Activated CD4-positive, alpha-beta T cell treated with anti-CD3 and anti-CD28 coated beads, Interleukin-2, amount 50 U/mL, for 48 hours (primary cell): ENCODE data around the gene DLG1.

ENCODE experiments used
- DNase-seq, 2 experiments: peaks; one replicate each; pipeline ENCODE4 v3.0.0-alpha.2; 2020

The DLG1 gene

DNA sequence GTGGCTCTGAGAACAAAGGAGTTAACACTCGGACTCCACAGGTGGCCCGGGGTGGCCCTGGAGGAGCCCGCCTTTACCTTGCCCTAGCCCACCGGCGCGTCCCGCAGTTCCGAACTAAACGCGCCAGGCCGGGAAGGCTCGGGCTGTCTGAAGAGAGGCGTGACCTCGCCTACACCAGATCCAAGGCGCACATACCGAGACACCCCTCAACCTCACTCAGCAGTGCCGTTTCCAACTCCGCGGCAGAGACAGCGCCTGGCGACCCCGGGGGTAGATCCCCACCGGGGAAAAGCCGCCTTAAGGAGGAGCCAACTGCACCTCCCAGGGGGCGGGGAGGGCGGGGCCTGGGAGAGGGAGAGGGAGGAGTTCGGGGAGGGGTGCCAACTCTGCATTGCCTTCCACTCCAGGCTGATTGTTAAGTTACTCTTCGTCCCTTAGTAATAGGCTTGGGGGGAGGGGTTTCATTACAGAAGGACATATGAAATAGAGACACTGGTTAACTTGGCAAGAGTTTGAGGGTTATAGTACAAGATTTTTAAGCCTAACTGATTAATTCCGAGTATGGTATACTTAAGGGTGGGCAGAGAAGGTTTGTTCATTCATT lies at the start of gene DLG1:
DLG1 (minus strand) TSS at position 272 of the 604 bp plus-strand sequence. CDS start 1,408 bp downstream, outside the sequence.
- DNase-seq = peak; percentile 90 to 91

DNA sequence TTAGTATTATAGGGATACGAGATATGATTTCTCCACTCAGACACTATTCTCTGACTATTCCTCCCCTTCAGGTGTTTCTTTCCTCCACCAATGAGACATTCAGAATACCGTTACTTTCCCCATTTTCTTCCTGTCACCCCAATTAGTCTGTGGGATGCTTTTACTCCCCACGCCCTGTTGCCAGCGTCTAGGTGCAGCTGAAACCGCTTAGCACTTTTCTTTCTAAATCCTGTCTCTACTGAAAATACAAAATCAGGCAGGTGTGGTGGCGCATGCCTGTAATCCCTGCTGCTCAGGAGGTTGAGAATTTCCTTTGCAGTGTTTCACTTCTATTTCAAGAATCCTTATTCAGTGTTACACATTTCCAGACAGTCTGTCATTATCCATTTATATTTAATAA lies 49.6 kb upstream of the DLG1 start:
- no peak for DNase-seq

DNA sequence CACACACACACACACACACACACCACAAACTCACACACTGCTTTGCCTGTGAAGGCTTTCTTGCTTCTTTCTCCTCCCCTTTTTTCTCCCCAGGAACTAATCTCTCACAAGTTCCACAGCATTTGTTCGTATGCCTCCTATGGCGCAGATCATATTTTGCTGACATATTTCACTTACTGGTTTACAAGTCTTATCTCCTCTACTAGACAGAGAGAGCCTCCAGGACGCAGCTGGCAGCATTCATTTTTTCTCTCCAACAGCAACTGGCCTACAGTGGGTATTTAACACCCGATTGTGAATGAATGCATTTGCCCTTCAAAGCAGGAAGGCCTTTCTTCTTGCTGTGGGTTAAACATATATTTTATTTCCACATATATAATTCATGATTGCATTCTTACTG lies 47.0 kb upstream of the DLG1 start:
- DNase-seq = no peak

DNA sequence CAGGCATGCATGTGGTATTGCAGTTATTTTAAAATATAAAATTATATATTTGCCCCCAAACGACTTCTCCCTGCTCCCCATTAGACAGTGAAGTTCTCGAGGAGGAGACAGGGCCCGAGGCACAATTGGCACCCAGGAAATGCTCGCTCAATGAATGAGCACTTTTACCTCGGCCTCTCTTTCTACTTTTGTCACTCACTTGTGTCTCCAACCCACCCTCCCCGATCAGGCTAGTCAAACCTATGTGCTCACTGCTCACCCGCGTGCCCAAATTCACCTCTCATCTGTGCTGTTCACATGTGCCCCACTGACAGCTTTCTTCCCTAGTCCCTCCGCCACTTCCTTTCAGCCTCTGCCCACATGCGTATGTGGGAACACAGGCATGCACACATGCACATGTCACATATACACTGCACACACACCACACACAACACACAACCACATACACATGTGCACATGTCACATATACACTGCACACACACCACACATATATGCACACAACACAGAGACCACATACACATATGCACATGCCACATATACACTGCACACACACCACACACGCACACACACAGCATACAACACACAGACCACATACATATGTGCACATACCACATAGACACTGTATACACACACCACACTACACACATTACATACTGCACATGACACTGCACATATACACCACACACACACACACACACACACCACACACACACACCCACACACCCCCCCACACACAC lies 46.3 kb upstream of the DLG1 start:
- no peak for DNase-seq

DNA sequence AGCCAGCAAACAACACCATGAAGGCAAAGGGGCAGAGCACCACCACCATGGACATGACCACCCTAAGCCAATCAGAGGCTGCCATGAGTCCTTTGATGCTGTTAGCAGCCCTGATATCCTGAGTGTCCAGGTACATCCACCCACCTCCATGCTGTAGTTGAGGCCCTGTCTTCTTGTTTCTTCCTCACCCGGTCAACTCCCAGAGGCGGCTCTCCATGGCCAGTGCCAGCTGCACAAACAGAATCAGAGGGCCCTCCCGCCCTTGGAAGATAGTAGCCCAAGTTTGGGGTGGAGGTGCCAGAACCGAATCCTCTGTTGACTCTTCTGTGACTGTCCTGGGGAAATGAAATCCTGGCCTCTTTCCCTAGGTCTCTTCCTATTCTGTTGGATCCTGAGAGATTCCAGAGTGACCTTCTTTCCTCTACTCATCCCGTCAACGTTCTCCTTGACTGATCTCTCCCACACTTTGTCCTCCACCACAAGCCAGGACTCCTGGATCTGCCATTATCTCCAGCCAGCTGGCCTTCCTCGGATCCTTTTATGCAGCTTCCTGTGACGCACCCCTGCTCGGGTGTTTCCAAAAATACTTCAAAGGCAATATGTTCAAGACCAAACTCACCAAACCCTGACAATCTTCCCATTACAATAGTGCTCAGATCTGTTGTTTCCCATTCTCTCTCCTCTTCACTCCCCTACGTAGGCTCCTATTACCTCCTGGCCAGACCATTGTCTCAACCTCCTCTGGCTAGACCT lies 45.4 kb upstream of the DLG1 start:
- DNase-seq = no peak

DNA sequence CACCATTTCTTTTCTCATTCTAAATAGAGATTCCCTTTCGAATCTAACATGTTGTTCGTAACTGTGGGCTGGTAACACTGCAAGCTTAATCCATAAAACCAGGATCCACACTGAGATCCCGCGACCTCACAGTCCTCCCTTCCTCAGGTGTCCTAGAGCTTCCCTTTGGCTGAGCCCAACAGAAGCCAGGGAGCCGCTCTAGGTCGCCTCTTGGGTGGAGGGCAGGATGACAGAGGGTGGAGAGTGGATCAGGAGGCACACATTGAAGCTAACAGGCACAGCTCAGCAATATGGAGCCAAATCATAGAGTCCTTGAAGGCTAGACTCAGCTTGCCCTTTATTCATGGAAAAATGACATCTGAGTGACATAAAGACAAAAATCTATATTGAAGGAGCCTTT lies 44.7 kb upstream of the DLG1 start:
- no peak for DNase-seq

DNA sequence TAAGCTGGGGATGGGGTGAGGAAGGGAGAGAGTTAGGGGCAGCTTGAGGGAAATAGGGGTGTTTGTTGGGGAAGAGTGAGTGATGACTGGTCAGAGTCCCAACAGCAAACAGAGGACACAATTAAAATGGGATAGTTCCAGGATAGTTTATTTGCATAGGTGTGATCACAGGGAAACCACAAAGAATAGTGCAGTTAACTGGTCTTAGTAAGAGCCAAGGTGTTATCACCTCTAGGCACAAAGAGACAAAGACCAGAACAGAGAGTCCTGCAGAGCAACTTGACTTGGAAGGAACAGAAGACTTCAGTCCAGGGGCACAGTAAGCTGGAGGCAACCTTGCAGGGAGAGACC lies 42.1 kb upstream of the DLG1 start:
- no peak for DNase-seq

DNA sequence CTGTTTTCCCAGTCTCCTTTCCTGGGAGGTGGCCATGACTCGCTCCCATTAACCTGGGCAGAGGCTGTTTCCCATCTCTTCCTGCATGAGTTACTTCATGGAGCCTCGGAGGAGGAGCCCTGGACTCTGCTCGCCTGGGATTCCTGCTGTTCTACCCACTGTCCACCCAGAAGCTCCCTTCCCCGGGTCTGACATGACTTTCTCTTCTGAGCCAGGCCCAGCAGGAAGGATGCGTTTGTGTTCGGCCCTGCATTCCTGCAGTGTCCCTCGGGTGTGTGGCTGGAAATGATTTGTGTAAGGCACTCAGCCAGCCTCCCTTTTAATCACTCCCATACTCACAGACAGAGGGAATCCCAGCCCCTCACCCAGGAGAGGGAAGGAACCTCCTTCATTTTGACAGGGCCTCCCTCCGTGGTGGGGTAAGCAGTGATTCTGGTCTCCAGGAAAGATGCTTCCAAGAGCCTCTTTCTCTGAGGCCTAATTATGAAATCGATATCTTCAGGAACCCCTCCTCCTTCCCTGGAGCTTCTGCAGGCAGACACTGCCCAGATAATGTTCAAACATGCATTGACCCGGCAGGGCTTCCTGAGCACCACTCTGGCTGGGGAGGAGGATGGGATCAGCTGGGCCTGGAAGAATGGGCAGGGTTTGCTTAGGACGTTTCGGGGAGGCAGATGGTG lies 41.6 kb upstream of the DLG1 start:
- no peak for DNase-seq

DNA sequence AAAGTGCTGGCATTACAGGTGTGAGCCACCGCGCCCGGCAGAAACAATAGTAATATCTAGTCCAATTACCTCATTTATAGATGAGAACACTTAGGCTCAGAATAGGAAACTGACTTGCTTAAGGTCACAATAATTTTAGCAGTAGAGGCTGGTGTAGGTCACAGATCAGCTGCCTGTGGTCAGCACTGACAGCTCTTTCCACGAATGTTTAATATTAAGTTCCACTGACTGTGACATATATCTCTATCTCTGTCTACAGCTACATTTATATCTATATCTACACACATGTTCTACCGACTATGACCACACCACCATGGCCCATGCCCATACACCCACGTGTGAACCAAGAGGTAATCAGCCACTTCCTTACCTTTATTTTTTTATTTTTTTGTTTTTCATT lies 40.2 kb upstream of the DLG1 start:
- no peak for DNase-seq

DNA sequence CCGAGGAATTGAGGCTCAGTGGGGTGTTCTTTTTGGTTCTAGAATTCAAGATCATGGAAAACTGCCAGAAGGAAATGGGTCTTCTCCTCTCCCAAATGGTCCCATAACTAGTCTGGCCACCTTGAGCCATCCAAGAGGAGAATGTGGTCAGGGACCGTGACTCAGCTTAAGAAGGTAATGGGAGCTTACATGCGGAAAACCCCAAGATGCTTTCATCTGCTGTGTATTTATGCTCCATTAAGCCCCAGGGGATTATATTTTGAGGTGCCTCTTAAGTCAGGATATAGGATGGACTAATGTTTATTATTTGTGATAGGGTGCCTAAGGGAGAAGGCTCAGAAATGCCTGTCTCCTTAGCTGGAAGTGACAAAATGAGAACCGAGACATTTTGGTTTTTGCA lies 39.2 kb upstream of the DLG1 start:
- no peak for DNase-seq

DNA sequence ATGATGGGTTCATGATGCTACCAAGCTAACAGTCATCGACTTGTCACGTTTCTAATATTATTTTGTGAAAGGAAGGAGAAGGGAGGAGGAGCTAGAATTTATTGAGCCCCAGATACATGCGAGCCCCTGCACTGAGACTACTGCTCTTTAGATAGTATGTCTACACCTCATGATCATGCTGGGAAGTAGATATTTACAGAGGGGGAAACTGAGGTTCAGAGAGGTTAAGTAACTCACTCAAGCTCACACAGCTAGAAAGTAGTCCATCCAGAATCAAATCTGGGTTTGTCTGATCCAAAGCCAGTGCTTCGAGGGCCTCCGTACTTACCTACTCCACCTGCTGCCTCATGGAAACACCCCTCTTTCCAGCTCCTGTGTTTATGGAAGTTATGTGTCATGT lies 38.8 kb upstream of the DLG1 start:
- no peak for DNase-seq

DNA sequence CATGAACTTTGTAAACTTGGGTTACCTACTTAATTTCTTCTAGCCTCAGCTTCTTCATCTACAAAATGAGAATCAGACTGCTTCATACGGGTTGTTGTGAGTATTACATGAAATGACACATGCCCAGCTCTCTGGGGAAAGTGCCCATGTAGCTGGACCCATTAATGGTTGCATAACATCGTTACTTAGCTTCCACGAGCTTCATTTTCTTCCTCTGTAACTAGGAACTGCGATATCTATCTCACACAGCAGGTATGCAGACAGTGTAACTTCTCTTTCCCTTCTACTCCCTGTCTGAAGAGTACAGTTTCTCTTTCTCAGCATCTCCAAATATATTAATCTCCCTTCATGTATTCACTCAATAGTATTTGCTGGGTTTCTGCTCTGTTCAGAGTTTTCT lies 37.9 kb upstream of the DLG1 start:
- no peak for DNase-seq

DNA sequence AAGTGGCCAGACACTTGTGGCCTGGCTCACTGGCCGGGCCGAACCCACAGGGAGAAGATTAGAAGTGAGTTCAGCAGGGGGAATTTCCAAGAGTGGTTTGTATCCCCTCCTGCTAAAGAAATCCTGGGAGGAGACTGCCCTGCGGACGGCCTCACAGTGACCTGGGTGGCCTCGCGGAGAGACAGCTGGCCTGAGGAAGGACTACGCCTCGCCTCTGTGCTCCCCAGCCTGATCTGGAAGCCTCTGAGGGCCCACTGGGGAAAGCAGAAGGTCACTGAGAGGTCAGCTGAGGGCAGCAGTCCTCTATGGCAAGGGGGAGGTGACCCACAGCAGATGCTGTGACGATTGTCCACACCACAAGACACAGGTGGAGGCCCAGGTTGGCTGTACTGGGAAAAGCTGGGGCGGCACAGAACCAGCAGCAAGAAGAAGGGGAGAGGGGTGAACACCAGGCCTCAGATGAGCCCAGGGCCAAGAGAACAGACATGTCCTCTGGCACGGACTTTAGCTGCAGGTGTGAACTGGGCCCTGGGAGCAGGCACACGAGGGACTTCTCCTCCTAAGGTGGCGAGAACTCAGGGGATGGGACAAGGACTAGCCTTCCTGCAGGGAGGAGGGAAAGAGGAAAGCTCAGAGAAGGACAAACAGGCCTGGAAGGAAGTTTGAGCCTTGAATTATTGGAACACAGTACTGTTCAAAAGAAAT lies 37.2 kb upstream of the DLG1 start:
- DNase-seq = no peak

DNA sequence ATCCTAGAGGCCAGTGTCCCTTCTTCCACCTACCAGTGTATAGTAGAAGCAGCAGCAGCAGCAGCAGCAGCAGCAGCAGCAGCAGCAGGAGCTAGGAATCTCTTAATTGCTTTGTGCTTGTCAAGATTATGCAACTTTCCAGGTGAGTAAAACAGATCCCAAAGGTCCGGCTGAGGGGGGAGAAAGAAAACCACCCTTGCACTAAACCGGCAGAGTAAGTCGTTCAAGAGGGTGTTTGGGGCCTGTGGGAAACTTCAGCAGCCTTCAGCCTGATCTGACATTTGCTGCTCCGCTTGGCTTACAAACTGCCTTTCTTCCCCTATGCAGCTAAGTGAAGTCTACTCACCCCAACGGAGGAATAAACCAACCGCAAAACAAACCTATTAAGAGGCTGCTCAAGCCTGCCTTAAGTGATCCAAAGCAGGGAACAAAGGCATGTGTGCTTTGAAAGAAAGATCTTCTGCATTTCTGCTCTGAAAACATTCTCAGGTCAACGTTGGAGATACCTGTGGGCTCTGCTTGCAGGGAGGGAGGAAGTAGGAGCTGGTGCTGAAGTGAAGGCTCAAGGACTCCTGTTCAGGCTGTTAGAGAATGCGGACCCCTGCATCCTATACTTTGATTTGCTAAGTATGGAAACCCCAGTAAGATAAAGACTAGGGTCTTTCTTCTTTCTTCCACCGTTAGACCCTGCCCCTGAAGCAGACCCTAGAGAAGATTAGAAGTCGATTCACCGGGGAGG lies 35.7 kb upstream of the DLG1 start:
- DNase-seq = no peak

DNA sequence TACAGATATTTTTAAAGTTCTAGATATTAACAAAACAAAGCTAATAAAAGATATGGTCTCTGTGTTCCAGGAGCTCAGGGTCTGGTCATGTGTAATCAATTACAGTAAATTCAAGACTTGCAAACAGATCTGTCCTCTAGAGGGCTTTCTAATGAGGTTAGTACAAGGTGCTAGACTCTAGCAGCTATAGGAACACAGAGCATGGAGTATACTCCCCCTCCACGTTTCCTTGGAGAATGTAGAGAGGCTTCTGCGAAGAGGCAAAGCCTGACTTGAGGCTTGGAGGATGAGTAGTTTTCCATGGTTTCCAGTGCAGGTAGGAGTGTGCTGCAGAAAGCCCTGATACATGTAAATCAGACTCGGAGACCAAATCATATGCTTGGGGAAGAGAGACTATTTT lies 32.7 kb upstream of the DLG1 start:
- DNase-seq = no peak

DNA sequence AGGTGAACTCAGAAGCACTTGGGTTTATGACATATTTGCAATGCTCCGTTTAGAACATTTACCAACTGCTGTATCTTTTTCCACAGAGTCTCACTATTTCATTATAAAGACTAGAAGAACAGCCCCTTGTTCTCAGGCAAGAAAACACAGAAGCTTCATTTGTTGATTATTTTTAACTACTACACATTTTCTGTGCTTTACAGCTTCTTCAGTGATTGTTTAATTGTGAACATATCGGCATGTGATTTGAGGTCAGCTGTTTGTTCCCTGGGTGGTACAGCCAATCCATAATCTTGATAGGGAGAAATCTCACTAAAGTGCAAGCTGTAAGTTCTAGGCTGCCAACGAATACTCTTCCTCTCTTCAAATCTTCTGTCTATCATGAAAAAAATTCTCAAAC lies 31.0 kb upstream of the DLG1 start:
- no peak for DNase-seq

DNA sequence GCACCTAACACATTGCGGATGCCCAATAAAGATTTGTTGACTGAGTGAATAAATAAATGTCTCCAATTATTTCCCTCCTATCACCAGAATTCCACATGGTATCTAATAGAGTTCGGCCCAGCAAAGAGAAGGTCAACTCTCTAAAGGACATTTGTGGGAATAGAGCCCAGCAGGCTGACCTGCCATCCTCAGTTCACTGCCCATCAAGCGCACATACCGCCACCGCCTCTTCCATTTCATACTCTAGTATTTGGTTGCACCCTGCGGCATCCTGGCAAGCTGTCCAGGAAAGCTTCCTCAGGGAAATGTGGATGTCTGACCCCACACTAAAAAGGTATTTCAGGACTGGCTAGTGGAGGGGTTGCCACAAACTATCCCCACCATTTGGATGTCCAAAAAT lies 29.8 kb upstream of the DLG1 start:
- DNase-seq = no peak

DNA sequence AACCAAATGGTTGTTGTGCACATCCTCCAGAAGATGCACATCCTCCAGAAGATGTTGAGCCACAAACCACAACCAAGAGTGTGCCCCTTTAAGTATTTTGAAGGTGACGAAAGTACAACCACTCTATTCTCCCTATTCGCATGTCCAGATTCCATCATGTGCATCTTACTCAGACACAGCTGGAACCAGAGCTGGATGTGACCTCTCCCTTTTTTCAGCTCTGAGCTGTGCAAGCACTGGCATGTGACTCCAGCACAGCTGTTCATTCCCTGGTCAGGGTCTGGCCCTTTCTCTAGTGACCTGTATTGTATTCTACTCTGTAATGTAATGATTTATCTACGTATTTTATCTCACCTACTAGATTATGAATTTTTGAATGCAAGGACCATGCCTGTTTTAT lies 29.3 kb upstream of the DLG1 start:
- no peak for DNase-seq

DNA sequence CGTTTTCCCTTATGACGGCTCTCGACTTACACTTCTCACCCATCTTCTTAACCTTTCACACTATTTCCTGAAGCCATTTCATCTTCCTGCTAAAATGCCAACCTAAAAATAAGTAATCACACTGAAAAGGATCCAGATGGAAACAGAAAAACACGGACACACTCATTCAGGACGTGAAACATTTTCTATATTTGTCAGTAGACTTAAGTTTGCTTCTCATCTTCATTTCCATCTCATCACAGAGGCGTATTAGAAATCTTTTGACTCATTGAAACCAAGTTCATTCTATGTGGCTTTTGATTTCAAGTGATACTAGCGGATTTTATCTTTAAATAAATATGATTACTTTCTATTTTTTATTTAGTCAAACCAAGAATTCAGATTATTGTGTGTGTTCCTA lies 27.4 kb upstream of the DLG1 start:
- DNase-seq = no peak

DNA sequence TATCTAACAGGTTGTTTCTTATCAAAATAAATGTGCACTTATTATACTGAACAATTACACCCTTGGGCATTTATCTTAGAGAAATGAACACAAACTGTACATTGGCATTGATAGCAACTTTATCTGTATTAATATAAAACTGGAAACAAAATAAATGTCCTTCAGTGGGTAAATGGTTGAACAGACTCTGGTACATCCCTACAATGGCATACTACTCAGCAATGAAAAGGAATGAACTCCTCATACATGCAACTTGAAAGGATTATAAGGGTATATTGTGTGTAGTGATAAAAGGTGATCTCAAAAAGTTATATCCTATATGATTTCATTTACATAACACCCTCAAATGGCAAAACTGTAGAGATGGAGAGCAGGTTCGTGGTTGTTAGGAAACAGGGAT lies 23.7 kb upstream of the DLG1 start:
- no peak for DNase-seq

DNA sequence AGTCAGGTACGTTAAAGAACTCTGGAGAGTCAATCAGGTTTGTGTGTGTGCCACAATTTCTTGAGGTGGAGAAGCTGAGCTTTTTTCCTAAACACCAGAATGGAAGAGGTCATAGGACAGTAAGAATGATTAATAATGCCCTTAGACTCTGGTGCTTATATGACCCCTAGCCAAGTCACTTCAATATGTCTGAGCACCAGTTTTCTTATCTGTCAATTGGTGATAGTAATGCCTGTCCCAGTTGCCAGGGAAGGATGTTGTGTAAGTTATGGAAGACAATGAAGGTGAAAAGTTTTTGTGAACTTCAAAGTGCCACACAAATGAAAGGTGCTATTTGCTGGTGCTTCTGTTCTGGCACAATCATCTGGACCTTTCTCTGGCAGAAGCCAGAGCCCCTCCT lies 22.2 kb upstream of the DLG1 start:
- no peak for DNase-seq

DNA sequence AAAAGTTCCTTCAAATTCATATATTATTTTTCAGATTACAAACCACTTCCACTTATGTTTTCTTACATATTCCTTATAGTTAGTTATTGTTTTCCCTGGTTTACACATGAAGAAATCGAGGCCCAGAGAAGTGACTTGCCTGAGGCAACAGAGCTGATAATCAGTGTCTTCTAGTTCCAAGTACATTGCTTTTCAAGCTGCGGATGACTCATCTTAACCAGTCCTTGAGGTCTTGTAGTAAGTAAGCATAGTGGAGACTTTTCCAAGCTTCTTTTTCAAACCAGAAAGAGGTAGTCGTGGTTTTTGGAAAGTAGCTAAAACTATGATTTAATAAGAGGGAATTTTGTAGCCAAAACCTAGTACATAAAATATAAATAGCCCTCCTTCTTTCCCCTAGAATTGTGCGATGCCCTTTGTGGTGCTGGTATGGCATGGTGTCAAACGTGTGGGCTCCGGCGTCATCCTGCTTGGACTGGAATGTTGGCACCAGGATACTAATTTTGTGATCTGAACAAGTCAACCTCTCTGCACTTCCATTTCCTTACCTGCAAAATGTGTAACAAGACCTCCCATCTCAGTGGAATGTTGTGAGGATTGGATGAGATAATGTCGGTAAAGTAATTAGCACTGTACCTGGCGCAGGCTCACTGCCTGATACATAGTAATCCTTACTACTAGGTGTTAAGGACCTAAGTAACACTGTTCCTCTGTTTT lies 19.0 kb upstream of the DLG1 start:
- DNase-seq = no peak
